HK-2 (cell line): Measurements from ENCODE around the gene C9orf85.
A peak's percentile ranks its signal among the peaks of the same experiment; 100 is the strongest.
"Not testable (repeated sequence)": the region's sequence is repeated elsewhere in the genome, so short reads cannot be mapped to it uniquely, and the experiment has no call there.

ENCODE experiments used
- DNase-seq: peaks from one replicate; pipeline ENCODE4 v3.0.0-alpha.2; 2018; ENCODE audit not compliant: unreplicated experiment

Gene C9orf85

DNA sequence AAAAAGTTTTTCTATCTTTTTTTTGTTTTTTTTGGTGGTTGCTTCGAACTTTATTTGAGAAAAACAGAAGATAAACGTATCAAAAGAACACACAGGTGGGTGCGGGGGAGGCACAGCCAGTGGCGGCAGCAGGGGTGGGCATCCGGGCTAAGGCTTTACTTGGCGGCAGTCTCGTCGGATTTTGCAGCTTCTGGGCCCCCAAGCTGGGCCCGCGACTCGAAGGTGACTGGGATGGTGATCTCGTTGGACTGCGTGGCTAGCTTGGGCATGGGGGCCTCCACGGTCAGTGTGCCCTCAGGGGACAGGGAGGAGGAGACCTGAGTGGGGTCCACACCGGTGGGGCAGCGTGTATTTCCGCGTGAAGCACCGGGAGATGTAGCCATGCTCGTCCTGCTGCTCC lies 96.3 kb downstream of the C9orf85 start:
- not testable (repeated sequence) for DNase-seq

DNA sequence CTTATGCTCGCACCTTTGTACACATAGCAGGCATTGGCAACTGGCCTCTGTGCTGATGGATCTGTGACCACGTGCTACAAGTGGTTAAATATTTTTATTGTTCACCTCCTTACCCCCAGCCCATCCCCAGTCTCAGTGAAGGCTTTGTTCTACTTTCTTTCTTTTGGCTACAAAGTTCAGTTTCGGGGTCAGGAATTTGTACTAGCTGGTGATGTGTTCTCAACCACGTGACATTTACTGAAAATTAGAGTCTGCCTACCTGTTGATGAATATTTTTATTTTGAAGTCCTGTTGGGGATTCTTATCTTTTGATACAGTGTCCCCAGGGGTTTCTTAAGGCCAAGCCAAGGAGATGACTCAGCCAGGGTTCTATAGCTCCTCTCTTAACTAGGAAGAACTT lies 101.2 kb downstream of the C9orf85 start:
- DNase-seq, result no peak

GRCh38 chr9:72013292-72013760 lies 101.9 kb downstream of the C9orf85 start:
- no peak for DNase-seq

DNA sequence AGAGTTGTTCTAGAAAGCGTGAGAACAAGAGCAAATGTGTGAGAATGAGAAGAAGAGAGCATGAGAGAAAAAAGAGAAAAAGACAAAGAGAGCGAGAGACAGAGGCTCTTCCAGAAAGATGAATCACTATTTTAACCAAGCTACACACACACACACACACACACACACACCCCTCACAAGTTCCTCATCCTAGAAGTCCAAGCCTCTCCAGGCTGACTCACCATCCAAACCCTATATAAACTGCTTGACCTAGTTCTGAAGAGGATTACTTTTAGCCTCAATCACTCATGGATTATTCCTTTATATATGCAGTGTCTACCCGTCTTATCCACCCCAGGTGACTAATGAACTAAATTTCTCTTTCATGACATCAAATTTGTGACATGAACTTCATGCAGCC lies 111.4 kb downstream of the C9orf85 start:
- peak; percentile 32 for DNase-seq
